ENCODE measurements around the gene NPNT.

The NPNT gene

GRCh38 chr4:105966051-105966450 is 70.8 kb downstream of the NPNT start:
- intact Hi-C loops (cut with DNase I), result no loop called here

GRCh38 chr4:105967058-105967658 is 71.9 kb downstream of the NPNT start:
- intact Hi-C loops (cut with DNase I), result no loop called here
- peak in 2 of 10 donors; percentile 58 to 80 for DNase-seq

More at GRCh38 chr4:105966051-105966450, 70.8 kb downstream of the NPNT start:
- no peak for DNase-seq

DNA sequence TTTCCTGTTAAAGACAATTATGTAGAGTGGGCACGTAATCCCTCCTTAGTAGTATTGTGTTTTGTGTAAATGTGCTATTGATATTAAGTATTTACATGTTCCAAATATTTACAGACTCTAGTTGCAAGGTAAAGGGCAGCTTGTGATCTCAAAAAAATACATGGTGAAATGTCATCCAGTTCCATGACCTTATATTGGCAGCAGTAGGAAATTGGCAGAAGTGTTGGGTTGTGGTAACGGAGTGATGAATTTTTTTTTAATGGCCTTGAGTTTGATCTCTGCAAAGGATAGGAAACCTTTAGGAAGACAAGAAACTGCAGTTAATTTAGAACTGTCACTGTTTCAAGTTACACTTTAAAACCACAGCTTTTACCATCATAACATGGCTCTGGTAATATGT is 74.3 kb downstream of the NPNT start:
- no peak for DNase-seq
- intact Hi-C loops (cut with DNase I), result no loop called here

GRCh38 chr4:105970371-105970770 is 75.1 kb downstream of the NPNT start:
- peak in 3 of 10 donors; percentile 8 to 62 (median 9) for DNase-seq

DNA sequence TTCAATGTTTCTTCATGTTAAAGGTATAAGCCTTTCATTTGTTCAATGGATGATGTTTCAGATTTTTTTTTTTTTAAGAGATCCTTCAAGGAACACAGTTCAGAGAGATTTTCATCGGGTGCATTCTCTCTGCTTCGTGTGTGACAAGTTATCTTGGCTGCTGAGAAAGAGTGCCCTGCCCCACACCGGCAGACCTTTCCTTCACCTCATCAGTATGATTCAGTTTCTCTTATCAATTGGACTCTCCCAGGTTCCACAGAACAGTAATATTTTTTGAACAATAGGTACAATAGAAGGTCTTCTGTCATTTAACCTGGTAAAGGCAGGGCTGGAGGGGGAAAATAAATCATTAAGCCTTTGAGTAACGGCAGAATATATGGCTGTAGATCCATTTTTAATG is 75.8 kb downstream of the NPNT start:
- intact Hi-C loops (cut with DNase I), result no loop called here
- DNase-seq, result no peak

More at GRCh38 chr4:105970371-105970770, 75.1 kb downstream of the NPNT start:
- intact Hi-C loops (cut with DNase I), result no loop called here

- intact Hi-C loops (cut with DNase I), result no loop called here
- DNase-seq, result no peak
These were observed 77.8 kb downstream of the NPNT start for GRCh38 chr4:105972946-105973621.

- no peak for DNase-seq
- intact Hi-C loops (cut with DNase I), result no loop called here
These were observed 81.6 kb downstream of the NPNT start for GRCh38 chr4:105976915-105977314.

DNA sequence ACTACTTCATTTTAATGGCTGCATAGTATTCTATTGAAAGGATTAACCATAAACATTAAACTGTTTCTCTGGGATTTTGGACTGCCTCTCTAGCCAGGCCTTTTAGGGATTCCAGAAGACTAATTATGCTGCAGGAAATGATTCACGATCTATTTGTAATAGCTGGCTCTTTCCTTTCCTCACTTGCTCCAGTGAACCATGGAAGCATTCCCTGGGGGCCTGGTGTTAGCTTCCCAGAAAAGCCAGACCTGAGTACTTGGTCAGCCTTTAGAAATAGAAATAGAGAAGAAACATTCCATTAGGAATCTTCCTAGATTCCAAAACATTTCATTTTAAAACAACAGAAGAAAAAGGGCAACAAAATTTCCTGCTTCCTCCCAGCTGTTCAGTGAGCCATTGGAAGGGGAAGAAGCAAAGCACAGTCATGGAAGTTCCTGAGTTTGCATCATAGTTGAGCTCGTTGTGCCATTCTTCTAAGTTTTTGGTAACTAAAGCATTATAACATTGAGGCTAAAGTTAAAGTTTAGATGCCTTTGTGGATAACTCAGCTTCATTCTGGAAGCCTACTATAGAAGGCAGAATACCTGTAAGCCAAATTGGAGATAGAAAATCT is 83.5 kb downstream of the NPNT start:
- intact Hi-C loops (cut with DNase I), result no loop called here
- DNase-seq, result no peak

DNA sequence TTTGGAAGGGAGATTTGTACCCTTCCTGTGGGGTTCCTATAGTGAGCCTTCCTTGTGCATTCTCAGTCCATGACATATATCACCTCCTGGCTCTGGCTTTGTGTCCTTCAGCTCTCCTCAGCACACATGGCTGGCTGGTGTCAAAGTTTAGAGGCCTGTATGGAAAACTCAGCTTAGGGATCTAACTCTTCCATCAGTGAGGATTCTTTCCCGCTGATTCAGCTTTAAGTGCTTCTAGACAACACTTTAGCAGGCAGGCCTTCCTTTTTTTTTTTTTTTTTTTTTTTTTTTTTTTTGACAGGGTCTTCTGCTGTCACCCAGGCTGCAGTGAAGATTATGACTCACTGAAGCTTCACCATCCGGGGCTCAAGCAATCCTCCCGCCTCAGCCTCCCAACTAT is 84.2 kb downstream of the NPNT start:
- DNase-seq, result no peak
- intact Hi-C loops (cut with DNase I), result no loop called here

- intact Hi-C loops (cut with DNase I), result no loop called here
- DNase-seq, result no peak
These were observed 93.4 kb downstream of the NPNT start for GRCh38 chr4:105988671-105989070.

DNA sequence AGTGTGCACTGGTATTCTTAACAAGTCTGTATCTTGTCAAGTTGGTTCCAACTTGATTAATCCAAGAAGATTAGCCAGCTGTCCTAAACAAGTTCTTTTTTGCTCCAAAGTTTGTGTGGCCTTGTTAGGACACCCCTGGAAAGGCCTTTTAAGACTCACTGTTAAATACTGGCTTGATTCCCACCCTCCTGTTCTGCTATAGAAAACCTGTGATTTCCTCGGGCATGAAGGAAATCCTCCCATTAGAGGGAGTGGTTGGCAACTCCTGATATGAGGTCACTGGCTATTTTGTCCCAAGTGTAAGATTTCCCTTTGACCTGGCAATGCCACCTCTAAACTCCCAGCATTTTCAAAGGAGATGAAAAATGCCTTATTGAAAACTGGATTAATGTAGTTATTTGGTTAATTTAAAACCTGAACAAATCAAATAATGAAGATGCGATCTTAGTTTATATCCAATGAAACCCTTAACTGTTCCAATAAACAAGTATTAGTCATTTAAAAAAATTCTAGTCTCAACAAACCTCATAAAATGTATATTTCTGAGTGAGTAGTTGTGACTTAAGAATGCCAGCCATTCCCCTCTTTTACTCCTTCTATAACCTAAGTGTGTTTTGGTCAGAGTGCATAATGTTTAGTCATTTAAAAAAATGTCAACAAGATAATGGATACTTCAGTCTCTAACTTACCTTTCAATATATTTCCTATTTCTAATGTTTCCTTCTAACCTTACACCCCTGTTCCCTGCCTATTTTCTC is 94.4 kb downstream of the NPNT start:
- intact Hi-C loops (cut with DNase I), result no loop called here
- no peak for DNase-seq

- intact Hi-C loops (cut with DNase I), result no loop called here
These were observed 95.7 kb downstream of the NPNT start for GRCh38 chr4:105990933-105991332.

DNA sequence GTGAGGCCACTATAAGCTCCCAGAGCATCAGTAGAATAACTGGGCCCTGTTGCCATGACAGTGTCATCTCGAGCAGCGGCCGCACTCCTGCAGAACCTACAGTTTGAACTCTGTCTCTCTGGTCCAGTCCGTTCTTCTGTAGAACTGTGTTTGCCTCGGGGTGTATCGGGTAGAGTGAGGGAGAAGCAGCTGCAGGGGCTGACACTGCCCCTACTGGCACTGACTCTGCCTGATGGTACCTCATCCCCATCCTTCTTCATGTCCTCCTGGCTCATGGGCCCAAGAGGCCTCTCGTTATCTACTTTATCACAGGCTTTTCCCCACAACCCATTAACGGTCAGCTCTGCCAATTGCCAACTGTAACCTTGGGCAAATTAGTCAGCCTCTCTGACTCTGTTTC is 96.5 kb downstream of the NPNT start:
- DNase-seq, result no peak
- intact Hi-C loops (cut with DNase I), result no loop called here

More at GRCh38 chr4:105990933-105991332, 95.7 kb downstream of the NPNT start:
- peak; percentile 14 to 90 (median 57) for DNase-seq

GRCh38 chr4:105992641-105993305 is 97.5 kb downstream of the NPNT start:
- no peak for DNase-seq
- intact Hi-C loops (cut with DNase I), result no loop called here

DNA sequence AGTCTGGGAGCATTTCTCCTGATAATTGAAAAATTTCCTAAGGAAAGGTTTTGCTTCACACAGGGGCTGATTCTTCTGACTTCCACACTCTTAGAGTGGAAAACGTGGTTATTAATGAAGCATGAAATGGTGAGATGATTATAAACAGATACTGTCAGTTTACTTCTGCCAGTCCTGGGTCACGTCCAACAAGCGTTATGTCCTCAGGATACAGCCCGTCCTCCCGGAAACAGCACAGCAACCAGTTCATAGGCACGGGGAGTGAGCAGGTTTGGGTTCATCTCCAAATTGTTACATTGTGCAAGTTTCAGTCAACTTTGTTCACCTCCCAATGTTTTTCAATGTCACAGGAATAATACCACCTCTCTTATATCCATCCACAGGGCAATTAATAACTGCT is 98.8 kb downstream of the NPNT start:
- intact Hi-C loops (cut with DNase I), result no loop called here
- no peak for DNase-seq

DNA sequence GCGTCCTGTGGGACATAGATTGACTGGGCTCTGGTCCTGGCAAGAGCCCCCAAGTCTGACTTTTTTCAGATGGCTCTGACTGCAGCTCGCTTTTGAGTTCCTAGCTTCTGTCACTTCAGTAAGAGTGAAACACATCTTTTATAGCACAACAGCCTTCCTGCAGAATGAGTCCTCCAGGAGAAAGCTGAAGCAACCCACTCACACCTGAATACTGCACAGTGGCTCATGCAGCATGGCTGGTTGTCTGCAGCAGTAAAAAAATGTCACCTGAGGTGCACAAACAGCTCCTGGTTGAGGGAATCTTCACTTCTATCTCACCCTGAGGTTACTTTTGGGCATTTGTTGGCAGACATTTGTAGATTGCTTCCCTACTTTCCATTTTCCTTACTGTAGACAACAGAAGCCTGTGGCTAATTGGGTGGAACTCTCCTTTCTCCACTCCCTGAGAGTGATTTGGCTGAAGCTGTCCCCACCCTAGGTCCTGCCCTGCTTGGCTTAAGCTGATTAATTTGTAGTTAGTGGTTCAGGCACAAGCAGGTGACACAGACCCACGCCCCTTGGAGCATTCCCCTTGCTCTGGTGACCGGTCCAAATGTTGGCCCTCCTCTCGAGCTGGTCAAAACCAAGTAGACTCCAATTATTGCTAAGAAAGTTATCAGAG is 99.7 kb downstream of the NPNT start:
- intact Hi-C loops (cut with DNase I), result no loop called here
- no peak for DNase-seq

DNA sequence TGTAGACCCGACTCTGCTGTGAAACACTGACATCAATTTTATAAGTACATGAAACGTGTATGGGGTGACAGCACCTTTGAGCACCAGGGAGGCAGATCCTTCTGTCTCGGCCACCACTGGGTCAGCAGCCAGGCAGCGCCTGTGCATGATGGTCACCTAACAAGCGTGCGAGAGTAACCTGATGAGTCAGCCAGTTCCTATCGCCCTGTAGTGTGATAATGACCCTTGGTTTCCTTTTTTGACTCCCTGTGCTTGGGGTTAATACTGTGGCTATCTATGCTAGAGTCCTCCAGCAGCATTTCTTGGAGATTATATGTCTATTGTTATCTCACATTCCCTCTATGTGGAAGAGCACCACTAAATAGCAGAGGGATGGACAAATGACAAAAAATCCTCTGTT is 101.6 kb downstream of the NPNT start:
- no peak for DNase-seq
- intact Hi-C loops (cut with DNase I), result no loop called here

GRCh38 chr4:105998171-105999063 is 103.1 kb downstream of the NPNT start:
- no peak for DNase-seq
- intact Hi-C loops (cut with DNase I), result no loop called here

- intact Hi-C loops (cut with DNase I), result no loop called here
- no peak for DNase-seq
These were observed 107.7 kb downstream of the NPNT start for GRCh38 chr4:106002994-106003393.
